GM19023 (cell line): ENCODE data around the gene DDX19B.
A peak's percentile ranks its signal among the peaks of the same experiment; 100 is the strongest.
"Not testable (repeated sequence)": the region's sequence is repeated elsewhere in the genome, so short reads cannot be mapped to it uniquely, and the experiment has no call there.

Experiments
- ATAC-seq: cut with Tn5 transposase; IDR thresholded peaks from one replicate; pipeline ENCODE4 v1.9.1; 2021; ENCODE audit warnings: mild to moderate bottlenecking, moderate library complexity; ENCODE audit not compliant: unreplicated experiment

The DDX19B gene

DNA sequence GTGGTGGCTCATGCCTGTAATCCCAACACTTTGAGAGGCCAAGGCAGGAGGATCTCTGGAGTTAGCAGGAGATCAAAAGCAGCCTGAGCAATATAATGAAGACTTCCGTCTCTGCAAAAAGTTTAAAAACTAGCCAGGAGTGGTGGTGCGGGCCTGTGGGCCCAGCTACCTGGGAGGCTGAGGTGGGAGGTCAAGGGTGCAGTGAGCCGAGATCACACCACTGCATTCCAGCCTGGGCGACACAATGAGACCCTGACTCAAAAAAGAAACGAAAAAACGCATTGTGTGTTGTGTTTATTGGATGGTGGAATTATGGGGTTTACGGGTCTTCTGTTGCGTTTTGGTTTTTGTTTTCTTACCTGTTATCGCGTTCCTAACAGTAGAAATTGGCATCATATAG, 46.9 kb downstream of the DDX19B start:
- ATAC-seq = no peak

DNA sequence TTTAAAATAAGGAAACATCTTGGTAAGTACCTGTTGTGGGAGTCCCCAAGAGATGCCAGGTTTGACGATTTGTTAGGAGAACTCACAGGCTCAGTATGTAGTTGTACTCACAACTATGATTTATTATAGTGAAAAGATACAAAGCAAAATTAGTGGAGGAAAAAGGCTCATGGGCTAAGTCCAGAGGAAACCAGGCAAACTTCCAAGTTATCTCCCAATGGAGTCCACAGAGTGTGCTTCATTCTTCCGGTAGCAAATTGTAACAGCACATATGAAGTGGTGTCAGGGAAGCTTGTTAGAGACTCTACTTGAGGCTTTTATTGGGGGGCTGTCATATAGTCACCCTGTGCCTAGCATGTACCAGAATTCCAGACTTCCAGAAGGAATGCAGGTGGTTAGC, 50.0 kb downstream of the DDX19B start:
- no peak for ATAC-seq

DNA sequence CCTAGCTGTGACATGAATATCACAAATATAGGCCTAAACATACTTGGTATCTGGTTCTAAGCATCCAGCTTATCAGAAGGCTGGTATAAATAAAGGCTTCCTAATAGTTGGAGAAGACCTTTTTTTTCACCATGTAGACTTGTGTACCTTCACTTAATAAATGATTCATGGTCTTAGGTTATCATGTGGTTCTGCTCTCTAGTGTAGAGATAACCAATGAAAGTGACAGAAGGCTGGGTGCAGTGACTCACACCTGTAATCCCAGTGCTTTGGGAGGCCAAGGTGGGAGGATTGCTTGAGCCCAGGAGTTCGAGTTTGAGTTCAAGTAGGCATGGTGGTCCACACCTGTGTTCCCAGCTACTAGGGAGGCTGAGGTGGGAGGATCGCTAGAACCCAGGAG, 50.8 kb downstream of the DDX19B start:
- no peak for ATAC-seq

DNA sequence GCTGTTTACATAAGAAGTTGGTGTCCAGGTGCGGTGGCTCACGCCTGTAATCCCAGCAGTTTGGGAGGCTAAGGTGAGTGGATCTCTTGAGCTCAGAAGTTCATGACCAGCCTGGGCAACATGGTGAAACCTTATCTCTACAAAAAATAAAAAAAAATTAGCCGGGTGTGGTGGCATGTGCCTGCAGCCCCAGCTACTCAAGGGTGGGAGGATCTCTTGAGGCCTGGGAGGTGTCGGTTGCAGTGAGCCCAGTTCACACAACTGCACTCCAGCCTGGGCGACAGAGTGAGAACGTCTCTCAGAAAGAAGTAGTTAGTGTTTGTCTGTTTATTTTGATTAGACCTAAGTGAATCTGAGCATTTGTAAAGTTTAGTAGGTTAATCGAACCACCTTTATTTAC, 60.6 kb downstream of the DDX19B start:
- ATAC-seq = no peak

DNA sequence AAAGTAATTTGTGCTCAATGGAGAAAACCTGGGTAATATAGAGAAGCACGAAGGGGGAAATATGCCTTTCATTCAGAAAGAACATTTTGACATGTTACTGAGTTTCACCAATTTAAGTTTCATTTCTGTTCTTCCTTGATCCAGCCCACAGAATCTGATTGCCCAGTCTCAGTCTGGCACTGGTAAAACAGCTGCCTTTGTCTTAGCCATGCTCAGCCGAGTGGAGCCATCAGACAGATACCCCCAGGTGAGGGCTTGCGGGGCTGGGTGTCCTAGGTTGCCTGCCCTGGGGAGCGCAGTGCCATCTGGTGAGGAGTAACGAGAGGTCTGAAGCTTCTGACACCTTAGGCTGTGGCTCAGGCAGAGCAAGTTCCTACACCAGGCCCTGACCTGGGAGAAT, 65.4 kb downstream of the DDX19B start:
- no peak for ATAC-seq

DNA sequence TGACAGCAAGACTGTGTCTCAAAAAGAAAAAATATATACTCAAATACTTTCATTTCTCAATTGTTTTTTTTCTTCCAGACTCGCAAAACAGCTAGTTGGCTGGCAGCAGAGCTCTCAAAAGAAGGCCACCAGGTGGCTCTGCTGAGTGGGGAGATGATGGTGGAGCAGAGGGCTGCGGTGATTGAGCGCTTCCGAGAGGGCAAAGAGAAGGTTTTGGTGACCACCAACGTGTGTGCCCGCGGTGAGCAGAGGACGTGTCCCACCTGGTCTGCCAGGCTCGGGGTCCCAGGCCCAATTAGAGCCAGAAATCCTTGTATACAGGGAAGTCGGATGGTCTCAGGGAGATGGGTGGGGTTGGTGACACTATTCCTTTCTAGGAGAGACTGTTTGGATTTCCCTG, 71.2 kb downstream of the DDX19B start:
- not testable (repeated sequence) for ATAC-seq

DNA sequence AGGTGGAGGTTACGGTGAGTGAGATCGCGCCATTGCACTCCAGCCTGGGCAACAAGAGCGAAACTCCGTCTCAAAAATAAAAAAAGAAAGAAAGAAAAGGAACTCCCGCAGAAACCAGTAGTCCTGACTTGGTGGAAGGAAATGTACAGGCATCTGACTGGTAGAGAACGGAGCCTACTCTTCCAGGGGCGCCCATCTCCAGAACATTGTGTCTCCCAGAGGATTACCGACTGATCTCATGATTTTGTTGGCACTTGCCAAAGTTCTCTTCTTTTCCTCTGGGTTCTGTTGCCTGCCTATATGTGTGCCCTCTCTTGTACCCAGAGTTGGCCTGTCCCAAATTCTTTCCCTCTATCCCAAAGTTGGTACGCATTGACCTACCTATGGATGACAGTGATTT, 71.9 kb downstream of the DDX19B start:
- no peak for ATAC-seq

DNA sequence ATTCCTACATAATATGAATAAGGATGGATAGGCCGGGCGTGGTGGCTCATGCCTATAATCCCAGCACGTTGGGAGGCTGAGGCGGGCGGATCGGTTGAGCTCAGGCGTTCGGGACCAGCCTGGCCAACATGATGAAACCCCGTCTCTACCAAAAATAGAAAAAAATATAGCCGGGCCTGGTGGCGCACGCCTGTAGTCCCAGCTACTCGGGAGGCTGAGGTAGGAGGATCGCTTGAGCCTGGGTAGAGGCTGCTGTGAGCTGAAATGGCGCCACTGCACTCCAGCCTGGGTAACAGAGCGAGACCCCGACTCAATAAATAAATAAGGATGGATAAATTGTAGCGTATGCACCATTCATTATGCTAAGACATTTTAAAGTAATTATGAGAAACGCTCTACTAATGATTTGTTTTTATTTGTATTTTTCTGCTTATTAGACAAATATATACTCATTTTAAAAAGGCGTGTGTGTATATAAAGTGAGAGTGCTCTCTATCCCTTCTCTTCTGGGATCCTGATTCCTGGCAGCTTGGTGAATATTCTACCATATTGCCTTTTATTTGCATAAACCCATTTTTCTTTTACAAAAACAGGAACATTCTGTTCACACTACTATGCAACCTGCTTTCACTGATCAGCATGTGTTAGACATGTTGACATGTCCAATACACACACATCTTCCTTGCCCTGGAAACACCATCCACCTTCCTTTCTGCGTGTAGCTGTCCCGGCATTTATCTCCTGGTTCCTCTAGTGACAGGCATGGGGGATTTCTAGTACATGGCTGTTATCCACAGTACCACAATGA, 74.1 kb downstream of the DDX19B start:
- ATAC-seq = no peak

DNA sequence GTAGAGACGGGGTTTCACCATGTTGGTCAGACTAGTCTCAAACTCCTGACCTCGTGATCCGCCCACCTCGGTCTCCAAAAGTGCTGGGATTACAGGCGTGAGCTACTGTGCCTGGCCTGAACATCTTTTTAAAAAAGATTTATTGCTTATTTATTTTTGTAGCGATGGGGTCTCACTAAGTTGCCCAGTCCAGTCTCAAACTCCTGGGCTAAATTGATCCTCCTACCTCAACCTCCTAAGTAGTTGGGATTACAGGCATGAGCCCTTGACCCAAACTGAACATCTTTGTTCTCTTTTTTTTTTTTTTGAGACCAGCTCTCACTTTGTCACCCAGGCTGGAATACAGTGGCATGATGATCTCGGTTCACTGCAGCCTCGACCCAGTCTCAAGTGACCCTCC, 75.2 kb downstream of the DDX19B start:
- ATAC-seq = no peak

DNA sequence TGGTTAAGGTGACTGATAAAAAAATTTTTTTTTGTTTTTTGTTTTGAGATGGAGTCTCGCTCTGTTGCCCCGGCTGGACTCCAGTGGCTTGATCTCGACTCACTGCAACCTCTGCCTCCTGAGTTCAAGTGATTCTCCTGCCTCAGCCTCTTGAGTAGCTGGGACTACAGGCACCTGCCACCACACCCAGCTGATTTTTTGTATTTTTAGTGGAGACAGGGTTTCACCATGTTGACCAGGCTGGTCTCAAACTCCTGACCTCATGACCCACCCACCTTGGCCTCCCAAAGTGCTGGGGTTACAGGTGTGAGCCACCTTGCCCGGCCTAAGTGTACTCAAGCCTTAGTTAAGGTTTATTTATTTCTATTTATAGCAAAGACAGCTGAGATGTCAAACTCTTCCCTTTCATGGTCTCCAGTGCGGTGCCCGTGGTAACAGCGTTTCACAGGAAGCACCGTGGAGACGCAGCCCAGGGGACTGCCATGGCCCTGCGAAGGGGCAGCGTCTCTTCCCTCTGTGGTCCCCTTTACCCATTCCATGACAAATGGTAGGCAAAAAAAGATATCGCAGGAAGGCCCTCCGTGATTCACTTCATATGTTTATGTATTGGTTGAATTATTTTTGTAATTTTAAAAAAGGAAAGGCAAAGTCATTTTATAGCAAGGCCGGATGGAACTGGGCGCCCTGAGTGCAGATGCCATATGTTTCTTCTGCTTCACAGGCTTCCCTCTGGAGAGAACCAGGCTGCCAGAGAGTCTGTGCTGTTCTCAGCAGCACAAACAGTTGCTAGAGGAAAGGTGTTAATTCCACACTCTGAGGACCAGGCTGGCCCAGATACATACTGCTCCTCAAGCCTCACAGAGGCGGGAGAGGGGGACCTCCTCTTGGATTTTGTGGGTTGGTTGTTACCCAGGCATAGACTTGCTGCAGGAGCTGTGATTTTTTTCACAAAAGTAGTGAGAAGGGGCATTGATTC, 76.9 kb downstream of the DDX19B start:
- ATAC-seq = no peak

DNA sequence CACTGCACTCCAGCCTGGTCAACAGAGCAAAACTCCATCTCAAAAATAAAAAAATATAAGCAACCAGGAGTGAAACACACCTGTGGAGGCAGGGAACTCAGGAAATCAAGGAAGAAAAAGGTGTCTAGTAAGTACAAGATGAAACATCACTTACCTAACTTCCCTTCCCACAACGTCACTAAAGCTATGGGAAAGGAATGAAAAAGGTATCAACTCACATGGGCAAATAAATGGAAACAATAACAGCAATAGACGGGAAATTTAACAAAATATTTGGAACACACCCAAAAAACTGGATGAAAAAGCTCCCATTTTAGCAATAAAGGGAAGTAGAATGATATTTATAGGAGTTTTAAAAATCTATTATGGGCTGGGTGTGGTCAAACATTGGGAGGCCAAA, 78.8 kb downstream of the DDX19B start:
- ATAC-seq = no peak

DNA sequence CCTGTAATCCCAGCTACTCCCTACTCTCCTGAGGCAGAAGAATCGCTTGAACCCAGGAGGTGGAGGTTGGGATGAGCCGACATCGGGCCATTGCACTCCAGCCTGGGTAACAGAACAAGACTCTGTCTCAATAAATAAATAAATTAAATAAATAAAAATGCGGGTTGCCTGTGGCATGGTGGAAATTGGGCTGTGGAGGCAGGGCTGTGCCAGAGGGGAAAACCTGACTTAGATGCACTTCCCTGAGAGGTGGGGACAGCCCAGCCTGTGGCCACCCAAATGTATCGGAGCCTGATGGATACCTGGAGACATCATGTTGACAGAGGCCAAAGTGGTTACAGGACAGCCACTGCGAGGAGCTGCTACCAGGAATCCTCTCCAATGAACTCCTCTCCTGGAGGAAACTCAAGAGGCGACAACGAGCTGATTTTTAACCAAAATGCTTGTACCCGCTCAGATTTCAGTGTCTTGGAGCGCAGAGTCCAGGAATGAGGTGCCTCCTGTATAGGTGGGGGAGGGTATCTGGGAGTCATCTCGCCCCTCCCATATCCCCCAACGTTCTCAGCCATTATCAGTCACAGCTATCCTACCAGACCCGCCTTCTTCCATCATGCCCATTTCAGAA, 80.0 kb downstream of the DDX19B start:
- no peak for ATAC-seq

DNA sequence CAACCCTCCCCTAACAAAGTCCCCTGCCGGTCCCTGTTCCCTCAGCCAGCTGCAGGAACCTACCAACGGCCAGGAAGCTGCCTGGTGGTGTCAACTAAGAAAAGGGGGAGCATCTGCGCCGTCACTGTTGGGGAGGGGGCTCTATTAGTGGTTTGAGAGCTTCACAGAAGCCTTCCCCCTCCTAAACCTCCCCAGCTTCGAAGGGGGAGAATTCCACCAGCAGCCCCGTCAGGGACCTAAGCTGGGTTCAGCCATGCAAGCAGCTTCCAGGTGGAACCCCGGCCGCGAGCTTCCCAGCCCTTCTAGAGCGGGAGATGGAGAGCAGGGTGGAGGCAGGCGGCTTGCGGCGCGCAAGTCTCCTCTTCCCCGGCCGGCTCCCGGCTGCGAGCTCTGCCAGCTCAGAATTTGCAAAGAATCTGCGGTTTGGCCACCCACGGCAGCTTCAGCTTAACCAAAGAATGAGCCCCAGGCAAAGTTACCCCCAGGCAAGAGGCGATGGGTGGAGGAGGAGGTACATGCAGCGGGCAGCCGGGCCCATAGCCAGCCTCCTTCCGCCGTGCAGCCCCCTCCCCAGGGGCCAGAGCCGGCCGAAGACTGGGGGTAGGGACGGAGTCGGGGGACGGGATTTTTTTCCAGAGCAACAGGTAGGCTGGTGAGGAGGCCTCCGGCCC, 81.4 kb downstream of the DDX19B start:
- peak; percentile 11 for ATAC-seq

DNA sequence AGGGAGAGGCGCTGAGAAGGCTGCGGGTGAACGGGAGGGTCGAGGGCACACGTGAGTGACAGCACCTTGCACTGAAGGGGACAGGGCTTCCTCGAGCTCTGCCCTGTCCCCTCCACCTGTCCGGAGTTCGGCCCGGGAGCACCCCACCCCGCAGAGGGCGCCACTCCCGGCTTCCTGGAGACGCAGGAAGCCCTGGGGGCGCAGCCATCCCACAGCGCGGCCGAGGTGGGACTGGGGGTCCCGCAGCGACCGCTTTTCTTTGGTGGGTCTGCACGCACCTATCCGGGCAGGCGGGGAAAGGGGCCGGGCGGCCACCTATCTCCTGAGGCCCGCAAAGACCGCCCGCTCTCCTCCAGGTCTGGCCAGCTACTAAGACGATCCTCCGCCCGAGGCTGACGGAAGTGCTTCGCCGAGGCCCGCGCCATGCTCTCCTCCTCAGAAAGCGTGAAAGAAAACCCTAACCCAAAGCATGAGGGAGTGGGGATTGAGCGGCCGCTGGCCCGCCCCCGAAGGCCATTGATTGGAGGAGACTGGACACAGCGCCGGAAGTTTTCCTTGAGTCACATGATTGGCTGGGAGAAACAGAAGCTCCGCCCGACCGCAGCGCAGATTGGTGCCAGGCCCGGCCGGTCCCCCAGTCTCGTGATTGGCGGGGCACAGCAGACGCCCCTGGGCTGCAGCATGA, 82.1 kb downstream of the DDX19B start:
- ATAC-seq = peak; percentile 89

DNA sequence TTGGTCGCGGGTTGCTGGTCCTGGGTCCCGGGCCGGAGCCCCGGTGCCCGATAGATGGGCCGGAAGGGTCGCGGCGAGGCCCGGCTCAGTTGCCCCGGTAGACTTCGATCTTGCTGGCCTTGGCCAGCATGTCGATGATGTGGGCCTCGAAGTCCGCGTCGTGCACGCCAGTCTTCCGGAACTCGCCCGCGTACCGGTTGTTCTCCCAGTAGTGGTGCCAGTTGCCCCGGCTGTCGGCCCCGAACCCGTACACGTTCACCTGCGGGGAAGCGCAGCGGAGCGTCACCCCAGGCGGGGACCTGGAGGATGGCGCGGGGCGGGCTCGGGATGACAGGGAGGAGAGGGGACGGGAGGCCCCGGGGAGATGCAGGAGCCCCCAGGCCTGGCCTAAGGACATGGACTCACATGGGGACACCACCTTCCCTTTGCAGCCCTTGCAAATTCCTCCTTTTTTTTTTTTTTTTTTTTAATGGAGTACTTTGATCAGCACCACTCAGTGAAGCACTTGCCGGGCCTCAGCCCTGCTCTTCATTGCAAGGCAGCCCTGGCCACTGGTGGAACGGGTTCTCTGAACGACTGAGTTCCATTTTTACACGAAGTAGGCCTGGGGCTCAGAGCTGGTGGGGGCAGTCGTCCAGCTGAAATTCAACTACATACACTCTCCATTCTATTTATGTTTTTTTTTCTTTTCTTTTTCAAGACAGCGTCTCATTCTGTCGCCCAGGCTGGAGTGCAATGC, 82.8 kb downstream of the DDX19B start:
- ATAC-seq = no peak

DNA sequence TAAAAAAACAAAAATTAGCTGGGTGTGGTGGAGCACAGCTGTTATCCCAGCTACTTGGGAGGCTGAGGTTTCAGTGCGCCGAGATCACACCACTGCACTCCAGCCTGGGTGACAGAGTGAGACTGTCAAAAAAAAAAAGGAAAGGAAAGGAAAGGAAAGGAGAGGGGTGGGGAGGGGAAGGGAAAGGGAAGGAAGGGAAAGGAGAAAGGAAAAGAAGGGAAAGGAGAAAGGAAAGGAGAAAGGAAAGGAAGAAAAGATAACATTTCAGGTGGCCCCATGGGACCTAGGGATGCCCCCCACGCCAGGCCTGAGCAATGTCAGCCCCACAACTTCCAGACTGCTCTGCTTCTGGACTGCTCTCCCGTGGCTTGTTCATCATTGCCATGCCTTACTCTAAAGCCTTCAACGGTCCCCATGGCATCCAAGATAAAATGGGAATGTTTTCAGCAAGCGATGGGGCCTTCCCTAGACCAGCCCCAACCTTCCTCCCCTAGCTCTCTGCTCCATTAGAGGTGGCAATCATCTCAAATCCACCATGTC, 84.5 kb downstream of the DDX19B start:
- no peak for ATAC-seq
